HG03064 (cell line): ENCODE data around the gene CRTC3.
"Not testable (repeated sequence)": the region's sequence is repeated elsewhere in the genome, so short reads cannot be mapped to it uniquely, and the experiment has no call there.

Experiments used
- ATAC-seq: cut with Tn5 transposase; IDR thresholded peaks from one replicate; pipeline ENCODE4 v1.9.1; 2021; ENCODE audit warnings: low read depth; ENCODE audit not compliant: unreplicated experiment

Gene CRTC3

DNA sequence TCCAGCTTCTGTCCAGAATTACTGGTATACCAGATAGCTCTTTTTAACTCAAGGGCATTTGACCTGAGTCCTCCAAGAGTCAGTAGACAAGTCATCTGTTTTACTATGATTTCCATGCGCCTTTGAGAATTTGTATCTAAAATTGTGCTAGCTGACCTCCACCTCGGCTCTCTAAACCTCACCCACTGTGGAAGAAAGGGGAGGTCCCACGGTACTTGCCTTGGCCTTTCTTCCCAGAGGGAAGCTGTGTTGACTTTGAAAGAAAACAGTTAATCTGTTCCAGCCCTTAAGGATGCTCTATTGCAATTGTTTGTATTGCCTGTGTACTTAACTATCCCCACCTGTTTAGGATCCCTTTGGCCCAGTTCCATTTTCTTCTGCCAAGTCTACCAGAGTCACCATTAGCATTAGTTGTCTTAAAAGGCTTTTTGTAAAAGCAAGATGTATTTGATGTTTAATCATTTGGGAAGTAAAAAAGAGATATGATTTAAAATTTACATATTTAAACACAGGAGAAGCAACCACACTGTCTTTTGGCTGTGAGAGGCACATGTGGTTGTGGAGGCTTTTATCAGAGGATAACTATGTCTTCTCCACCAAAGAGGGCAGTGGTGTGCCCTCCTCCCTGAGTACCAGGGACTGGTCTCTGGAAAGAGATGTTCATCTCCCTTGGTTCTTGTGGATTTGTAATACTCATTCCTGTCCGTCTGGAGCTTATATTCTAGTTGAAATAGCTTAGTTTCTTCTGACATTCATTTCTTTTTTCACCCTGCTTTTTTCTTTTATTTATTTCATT, 88.8 kb downstream of the CRTC3 start:
- no peak for ATAC-seq

DNA sequence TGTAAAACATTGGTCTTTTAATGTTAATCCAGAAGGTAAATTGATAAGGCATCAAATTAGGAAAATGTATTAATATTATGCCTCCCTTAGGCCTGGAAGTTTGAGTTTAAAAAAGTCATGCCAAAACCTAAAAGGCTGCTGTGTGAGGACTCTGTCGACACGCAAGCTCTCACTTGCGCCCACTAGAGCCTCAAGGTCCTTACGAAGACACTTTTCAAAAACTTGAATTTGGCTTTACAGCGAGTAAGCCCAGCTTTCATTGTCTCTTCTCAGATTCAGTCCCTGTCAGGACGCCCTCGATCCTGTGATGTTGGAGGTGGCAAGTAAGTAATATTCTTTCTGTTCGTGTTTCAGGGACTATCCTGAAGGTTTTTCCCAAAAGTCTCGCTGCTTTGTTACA, 89.7 kb downstream of the CRTC3 start:
- ATAC-seq: no peak

DNA sequence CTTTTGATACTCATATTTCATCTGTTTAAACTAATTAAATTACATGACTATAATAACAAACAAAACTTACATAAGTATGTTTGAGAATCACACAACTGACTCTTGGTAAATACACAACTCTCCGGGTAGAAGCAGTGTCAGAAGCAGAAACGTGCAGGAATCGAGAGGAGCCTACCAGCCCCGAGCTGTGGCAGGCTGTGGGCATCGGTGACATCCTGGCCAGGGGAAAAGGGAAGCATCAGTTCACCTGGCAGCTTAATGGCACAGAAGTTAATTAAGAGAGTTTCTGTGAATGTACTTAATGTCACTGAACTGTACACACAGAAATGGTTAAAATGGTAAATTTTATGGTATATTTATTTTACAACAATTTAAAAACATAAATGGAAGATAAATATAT, 90.2 kb downstream of the CRTC3 start:
- ATAC-seq: no peak

DNA sequence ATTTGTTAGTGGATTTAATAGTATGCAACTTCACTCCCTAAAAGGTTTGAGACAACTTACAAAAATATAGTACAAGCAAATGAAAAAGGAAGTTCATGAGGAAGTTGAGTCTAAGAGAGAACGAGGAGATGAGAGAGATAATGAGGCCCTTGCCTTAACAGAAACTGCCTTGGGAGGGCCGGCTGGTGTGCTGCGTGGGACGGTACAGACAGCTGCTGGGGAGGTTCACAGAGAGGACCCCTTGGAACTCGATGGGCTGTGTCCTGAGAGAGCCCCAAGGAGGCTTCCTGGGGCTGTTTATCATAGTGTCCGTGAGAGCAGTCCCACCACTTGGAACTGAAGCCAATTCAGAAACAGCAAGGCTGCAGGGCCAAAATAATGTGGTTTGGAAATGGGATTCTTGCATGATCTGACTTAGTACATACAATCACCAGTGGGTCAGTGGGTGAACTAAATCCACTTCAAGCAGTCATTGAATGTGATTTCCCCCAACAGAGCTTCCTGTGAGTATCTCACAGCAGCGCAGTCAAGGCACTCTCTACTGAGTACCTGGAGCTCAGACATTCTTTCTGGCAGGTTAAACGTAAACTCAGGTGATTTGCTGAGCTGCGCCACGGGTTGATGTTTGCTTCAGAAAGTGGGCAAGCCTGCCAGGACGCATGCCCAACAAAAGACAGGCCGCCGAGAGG, 90.8 kb downstream of the CRTC3 start:
- no peak for ATAC-seq

DNA sequence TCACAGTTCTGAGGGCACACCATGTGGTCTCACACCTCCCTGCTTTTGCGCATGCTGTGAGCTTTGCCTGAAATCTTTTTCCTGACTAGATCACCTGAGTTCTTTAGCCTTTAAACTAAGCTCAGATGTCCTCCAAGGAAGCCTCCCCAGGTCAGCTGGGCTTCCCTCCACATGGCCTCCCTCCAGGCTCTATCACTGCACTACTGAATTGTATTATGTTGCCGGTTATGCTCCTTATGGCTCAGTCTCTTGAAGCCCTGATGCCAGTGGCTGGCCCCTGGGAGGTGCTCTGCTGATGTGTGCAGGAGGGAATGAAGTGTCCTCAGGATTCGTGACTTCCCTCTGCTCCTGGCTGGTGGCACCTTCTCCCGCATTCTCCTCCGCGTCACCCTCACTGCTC, 94.1 kb downstream of the CRTC3 start:
- ATAC-seq: no peak

DNA sequence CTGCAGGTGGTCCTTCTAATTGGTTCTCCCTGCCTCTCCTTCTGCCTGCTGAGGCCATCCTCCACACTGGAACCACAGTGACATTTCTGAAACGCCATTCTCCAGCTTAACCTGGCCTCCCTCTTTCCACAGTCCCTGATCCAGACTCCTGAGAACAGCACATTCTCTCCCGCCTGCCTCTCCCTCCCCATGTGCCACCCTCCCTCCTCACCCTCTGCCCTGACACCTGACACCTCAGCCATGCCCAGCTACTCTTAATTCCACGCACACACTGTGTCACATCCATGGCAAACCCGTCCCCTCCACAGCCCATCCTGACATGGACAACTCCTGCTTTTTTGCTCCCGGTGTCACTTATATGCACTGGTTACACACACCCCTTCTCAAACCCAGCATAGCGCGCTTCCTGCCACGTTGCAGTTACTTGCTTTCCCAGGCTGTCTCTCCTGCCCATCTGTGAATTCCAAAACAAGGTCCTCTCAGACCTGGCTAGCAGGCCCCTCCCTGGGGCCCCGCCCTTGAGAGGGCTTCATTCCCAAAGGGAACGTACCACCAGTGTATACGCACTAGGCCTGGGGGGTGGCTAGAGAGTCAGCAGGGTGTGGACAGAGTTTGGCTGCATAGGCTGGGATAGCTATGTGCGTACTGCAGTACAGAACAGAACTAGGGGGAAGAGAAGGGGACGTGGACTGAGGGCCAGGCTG, 94.7 kb downstream of the CRTC3 start:
- ATAC-seq: no peak

DNA sequence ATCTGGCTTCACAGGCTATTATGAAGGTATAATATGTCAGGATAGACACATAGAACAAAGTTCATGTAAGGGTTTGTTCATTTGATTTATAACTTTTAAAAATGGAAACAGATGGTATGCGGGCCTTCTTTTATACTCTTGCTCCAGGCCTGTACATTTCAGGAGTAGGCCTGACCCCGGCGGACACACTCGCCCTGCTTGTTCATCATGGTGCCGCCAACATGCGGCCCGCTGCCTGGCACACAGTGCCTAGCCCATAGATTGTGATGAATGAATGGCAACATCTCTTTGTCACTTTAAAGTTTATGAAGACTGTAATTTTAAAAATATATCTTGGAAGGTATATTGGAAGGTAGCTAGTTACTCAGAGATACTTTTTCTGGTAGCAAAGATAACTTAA, 95.3 kb downstream of the CRTC3 start:
- no peak for ATAC-seq

DNA sequence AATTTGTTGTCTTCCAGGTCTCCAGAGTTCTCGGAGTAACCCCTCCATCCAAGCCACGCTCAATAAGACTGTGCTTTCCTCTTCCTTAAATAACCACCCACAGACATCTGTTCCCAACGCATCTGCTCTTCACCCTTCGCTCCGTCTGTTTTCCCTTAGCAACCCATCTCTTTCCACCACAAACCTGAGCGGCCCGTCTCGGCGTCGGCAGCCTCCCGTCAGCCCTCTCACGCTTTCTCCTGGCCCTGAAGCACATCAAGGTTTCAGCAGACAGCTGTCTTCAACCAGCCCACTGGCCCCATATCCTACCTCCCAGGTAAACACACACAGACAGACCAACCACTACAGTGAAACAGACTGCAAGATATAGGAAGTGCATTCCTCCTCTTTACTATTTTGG, 99.5 kb downstream of the CRTC3 start:
- ATAC-seq: no peak

DNA sequence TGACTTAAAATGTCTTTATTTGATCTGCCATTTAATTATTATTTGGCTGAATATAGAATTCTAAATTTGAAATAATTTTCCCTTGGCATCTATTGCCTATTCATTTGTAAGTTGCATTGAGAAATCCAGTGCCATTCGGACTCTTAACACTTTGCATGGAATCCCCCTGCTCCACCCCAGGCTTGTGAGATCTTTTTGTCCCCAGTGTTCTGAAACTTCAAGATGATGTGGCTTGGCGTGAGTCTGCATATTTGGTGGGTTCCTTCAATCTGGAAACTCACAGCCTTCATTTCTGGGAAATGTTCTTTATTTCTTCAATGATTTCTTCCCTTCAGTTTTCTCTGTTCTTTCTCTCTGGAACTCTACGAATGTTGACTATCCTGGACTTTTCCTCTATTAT, 103.6 kb downstream of the CRTC3 start:
- no peak for ATAC-seq

DNA sequence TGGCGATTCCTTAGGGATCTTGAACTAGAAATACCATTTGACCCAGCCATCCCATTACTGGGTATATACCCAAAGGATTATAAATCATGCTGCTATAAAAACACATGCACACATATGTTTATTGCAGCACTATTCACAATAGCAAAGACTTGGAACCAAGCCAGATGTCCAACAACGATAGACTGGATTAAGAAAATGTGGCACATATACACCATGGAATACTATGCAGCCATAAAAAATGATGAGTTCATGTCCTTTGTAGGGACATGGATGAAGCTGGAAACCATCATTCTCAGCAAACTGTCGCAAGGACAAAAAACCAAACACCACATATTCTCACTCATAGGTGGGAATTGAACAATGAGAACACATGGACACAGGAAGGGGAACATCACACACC, 107.3 kb downstream of the CRTC3 start:
- ATAC-seq: not testable (repeated sequence)

DNA sequence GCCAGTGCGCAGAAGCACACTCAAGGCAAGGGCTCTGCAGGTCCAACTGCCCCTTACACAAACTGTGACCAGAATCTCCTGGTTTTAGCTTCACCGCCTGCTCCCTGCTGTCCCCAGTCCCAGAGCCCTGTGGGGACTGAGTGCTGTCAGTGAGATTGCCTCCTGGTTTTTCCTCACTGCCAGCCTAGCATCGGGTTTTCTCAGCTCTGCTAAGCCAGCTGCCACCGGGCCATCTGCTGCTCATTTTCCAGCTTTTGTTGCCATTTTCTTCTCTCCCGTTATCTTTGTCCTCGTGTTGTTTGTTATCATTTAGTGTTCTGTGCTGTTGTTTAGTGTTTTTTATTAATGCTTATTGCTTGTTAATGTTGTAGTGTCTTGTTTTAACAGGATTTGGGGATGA, 108.0 kb downstream of the CRTC3 start:
- ATAC-seq: no peak

DNA sequence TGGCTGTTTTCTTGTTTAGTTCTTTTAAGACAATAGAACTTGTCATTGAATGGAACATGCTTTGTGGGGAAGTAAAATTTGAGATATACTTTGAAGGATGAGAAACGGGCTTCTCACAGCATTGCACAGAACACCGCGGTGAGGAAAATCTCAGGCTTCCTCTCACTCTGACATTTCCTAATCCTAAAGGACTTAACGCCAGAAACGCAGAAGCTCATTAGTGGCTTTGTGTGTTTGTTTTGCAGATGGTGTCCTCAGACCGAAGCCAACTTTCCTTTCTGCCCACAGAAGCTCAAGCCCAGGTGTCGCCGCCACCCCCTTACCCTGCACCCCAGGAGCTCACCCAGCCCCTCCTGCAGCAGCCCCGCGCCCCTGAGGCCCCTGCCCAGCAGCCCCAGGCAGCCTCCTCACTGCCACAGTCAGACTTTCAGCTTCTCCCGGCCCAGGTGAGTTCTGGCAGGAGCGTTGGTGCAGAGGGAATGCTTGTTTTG, 108.5 kb downstream of the CRTC3 start:
- no peak for ATAC-seq

DNA sequence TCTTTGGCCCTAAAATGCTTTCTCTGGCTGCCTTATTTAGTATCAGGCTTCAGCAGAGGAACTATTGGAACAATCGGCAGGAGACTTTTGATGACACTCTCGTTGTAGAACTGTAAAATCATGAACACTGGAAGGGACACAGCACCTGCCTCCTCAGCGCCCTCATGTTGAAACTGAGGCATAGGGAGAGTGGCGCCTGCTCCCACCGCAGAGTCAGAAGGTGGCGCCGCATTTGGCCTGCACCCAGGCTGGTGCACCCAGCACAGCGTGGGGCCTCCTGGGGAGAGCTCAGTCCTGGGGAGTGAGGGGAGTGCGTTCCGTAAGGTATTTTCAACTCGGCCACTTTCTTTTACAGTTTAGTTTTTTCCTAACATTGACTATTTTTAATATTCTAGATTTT, 109.2 kb downstream of the CRTC3 start:
- no peak for ATAC-seq

DNA sequence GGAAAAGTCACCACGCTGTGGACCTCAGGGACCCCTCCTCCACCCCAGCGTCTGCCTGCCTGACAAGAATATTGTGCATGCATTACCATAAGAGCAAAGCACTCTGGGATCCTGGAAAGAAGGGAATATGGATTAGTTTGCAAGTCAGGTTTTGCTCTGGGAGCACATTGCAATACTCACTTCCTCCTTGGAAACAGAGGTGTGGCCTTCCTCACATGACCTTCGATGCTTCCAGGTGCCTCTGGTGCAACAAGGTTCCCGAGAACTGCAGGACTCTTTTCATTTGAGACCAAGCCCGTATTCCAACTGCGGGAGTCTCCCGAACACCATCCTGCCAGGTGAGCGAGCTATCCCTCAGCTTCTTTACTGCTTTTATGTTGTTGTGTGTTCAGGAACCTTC, 111.1 kb downstream of the CRTC3 start:
- no peak for ATAC-seq

DNA sequence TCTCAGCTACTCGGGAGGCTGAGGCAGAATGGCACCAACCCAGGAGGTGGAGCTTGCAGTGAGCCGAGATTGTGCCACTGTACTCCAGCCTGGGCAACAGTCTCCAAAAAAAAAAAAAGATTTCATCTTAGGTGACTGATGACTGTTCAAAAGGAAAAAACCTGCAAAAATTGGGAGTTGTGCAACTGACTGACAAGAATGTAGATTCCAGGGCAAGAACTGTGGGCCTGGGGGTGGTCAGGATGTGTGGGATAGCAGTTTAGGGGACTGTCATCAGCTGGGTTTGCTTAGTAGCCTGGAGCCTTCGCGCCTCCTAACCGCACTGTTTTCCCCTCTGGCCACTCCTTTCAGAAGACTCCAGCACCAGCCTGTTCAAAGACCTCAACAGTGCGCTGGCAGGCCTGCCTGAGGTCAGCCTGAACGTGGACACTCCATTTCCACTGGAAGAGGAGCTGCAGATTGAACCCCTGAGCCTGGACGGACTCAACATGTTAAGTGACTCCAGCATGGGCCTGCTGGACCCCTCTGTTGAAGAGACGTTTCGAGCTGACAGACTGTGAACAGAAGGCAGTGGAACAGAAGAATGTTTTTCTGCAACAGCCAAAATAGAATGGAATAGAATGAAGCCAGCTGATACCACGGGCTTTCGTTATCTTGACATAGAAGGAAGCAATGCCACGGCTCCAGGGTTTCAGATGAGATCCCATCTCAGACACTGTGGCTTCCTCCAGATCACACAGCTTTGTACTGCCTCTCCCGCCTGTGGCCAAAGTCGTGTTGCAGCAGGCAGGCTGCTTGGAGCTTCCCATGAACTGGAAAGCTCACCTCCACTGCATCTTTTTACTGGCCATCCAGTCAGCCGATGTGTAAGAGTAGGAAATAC, 112.1 kb downstream of the CRTC3 start:
- ATAC-seq: no peak

DNA sequence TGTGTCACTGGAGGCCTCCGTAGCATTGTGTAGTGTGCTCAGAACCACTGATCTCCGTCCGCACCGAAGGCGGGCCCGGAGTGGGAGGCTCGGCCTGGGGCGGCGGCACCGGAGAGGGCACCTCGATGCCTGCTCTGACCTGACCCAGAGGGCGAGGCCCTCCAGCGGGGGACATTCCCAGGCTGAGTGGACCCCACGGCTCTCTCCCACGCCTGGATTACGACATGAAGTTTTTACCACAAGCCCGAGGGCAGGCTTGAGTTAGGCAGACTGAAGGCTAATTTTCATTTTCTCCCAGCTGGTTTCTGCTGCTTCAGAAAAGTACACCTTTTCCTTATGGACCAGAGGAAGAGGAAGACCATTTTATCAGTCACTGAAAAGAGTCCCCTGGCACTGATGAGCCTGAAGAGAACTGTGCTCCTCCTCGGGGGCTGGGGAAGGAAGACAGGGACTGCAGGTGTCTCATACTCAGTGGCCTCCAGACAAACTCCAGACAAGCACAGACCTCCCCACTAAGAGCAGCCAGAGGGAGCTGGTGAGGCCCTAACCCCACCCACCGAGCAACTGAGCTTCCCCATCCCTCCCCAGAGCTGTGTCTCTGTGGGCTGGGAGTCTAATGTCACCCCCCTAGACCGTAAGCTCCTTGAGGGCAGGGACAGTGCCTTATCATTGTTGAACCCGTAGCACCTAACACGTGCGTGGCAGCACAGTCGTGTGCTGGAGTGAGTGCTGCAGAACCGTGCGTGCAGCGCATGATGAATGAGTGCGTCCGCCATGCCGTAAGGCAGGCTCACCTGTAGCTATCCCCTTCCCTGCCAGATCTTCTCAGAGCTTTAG, 113.0 kb downstream of the CRTC3 start:
- ATAC-seq: no peak

DNA sequence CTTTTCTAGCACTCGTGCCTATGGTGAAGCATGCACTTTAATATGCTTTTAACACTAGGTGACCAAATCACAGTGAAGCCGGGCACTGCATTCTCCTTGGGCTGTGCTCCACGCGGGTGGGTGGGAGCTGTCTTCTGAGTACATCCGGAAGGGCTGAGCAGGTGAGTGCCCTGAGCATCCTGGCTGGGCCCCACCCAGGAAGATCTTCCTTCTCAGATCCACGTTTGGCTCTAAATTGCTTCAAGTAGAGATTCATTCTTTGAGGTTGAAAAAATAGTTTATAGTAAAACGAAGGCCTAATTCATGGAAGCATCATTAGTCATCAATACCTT, 113.5 kb downstream of the CRTC3 start:
- no peak for ATAC-seq

DNA sequence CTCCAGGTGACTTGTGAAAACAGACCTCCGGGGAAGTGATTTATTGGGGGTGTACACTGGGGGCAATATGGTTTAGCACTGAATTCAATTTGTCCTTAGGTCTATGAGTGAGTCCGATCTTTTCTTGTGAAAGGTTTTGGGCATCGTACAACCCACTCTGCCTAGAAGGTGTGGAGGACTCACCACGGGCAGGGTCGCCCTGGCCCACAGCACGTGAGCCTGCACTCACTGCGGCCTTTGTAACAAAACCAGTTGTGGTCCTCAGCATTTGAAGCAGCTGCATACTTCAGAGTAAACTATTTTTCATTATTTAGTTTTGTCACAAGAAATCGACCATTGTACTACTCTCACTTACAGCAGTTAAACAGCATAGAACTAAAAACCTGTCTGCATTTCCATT, 114.8 kb downstream of the CRTC3 start:
- no peak for ATAC-seq

DNA sequence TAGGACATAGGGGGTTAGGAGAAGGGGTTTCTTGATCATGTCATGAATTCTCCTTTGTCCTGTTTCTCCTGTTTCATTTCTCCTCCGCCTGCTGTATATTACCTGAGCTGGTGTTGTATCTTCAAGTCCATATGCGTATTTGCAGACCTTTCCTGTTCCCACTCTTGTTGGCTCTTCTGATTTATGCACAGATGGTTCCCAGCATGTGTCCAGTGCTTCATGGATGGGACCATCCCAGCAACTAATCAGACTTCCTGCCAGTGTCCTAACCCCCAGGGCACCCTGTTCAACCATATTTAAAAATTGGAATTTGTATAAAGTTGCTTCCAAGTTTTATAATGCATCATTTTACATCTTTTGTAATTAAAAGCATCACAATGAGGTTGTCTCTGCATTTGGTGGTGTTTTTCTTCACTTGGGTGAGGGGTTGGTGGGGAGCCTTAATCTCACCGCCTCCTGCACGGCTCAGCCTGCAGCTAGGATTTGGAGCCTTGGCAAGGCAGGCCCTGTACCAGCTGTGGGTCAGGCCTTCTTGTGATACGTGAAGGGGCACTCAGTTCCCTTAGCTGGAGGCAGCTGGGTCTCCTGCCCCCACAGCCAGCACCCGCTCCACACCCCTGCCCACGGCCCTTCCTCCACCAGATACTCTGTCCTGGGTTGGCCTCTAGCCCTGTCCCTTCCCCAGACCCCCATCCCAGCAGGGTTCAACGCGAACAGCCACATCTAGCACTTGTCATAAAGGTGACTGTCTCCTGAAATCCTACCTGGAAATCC, 115.4 kb downstream of the CRTC3 start:
- no peak for ATAC-seq
